ENCODE data around the gene QRICH2.

Gene QRICH2

GRCh38 chr17:76275382-76276068 is 32.6 kb downstream of the QRICH2 start:
- no peak for TF ChIP-seq CTCF (IDR thresholded peaks at IDR 0.05)

- no peak for TF ChIP-seq CTCF (IDR thresholded peaks at IDR 0.05)
These were observed 33.7 kb downstream of the QRICH2 start for GRCh38 chr17:76274112-76274956.

DNA sequence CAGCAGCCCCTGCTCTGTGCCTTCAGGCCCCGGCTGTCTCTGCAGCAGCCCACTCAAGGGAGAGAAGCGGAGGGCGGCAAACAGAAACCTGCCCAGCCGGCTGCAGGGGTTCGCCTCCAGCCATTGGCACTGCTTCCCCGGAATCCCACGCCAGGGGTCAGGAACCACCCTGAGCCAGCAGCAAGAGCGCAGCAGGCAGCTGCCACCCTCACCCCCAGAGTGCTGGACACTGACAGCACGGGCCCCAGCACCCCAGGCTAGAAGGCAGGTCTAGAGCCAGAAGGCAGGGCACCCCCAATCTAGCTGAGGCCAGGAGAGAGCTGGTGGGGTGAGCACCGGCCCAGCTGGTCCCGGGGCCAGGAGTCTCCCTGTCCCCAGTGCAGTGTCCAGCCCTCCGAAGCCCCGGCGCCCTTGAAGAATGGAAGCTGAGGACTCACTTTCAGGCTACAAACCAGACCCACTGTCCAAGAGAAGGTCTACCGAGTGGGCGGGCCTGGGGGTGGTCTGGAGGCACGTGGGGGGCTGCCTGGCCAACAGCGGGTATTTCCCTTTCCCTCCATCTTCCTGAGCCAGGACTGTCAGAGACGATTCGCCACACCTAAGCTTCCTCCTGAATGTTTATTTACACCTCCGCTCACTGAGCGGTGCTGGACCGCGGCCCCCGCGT is 34.5 kb downstream of the QRICH2 start:
- no peak for TF ChIP-seq CTCF (IDR thresholded peaks at IDR 0.05)

- TF ChIP-seq CTCF (IDR thresholded peaks at IDR 0.05), result no peak
These were observed 35.3 kb downstream of the QRICH2 start for GRCh38 chr17:76272541-76273444.

GRCh38 chr17:76271669-76272540 is 36.2 kb downstream of the QRICH2 start:
- TF ChIP-seq CTCF (IDR thresholded peaks at IDR 0.05), result no peak

DNA sequence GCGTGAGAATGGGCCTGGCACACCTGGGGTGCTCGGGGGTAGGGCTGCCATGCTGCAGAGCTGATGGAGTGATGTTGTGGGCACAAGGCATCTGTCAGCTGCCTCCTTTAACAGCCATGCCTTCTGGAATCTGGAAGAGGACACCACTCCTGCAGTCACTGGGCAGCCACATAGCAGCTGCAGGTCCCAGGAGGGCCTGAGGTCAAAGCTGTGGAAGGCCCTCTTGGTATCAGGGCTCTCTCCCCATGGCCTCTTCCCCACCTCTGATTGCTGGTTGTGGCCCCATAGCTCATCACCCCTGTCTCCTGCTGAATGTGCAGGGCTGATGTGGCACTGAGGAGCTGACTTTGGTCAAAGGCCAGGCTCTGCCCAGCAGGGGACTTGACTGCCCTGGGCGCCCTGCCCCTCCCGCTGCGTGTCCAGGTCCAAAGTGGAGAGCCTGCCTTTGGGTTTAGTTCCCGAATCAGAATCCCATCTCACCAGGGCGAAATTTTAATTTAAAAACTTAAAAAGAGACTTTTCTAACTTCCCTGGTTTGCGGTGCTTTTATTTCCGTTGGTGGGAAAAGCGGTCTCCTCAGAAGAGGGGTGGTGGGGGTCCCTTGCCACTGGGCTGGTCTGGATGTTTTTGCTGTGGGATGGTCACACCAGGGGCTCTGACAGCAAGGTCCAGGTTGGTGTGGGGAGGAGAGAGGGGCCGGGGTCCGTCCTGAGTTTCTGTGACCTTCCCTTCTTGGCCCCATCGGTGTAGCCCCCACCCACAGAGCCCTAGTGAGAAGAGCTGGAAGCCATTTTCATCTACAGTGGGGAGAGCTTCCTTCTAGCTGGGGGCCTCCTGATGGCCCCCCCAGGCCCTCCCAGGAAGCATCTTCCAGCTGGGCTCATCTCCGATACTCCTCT is 37.1 kb downstream of the QRICH2 start:
- no peak for TF ChIP-seq CTCF (IDR thresholded peaks at IDR 0.05)

Data from LNCAP (cell line).